ENCODE measurements around the gene CD52. TPM values are rescaled to one million over a fixed set of nuclear protein-coding genes. Genes with fewer than 3 reads are reported as not detected.

CD52 gene
- total and polyA plus RNA-seq, 2 donors (not counting 3 experiments of a cell fraction or from before 2014, with no cell fraction given), result not detected

DNA sequence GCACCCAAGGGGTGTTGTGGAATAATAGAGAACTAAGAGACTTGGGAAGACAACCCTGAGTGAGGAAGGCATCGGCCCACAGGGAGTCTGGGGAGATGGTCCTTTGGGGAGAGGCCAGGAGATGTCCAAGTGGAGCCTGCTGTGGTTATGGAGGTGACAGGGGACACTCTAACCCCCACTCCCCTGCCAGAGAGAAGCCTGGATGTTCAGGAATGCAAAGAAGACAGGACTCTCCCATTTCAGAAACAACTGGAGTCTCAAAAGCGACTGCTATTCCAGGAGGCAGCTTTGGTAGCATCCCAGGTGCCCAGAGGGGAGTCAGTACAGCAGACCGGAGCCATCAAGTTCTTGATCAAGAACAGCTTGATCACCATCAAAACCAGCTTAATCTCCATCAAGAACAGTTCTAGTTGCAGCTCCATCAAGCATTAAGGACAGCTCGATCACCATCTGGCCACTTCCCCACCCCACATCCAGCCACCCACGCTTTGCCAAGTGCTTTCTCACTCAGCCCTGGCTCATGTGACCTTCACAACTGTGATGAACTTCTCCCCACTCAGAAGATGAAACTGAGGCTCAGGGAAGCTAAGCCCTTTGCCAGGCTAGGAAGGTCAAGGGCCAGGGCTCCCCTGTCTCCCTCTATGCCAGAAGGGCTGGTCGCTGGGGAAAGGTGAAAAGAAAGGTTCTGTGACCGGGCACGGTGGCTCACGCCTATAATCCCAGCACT, 743 bp downstream of the CD52 start:
- no peak overlapping the region for H3K9ac ChIP-seq (replicated peaks; ENCODE audit: extremely low read depth, insufficient read depth, low read length)
- H2AFZ ChIP-seq (ENCODE audit: low read depth, low read length), result no peak overlapping the region
- no TSS peak for BruUV-seq (replicated peaks)
- H3K36me3 ChIP-seq (ENCODE audit: control insufficient read depth in 2 of 2, extremely low read depth in 1 of 2, insufficient read depth in 2 of 2, low read length in 2 of 2), result no peaks in the 10 kb centered on the region
- H3K9me3 ChIP-seq (replicated peaks; ENCODE audit: control insufficient read depth, insufficient read depth, low read length), result no peaks in the 10 kb centered on the region
- H4K20me1 ChIP-seq (replicated peaks; ENCODE audit: control insufficient read depth, extremely low read depth, insufficient read depth, low read length), result no peaks in the 10 kb centered on the region
- dilution Hi-C loops (cut with MboI; ENCODE audit: extremely low pct_ligation_motif_present, low sequenced_read_pairs) (no loop called here), intact Hi-C loops (cut with micrococcal nuclease) (no loop called here)
- H3K4me1 ChIP-seq (ENCODE audit: control insufficient read depth, extremely low read depth, insufficient read depth, low read length), result no peaks in the 10 kb centered on the region
- no peak overlapping the region for H3K4me3 ChIP-seq (replicated peaks in 1 of 3; ENCODE audit: insufficient read depth in 1 of 3, low read depth in 1 of 3, low read length in 3 of 3)
- FAIRE-seq, result no peak
- TF ChIP-seq, protein P1, sequence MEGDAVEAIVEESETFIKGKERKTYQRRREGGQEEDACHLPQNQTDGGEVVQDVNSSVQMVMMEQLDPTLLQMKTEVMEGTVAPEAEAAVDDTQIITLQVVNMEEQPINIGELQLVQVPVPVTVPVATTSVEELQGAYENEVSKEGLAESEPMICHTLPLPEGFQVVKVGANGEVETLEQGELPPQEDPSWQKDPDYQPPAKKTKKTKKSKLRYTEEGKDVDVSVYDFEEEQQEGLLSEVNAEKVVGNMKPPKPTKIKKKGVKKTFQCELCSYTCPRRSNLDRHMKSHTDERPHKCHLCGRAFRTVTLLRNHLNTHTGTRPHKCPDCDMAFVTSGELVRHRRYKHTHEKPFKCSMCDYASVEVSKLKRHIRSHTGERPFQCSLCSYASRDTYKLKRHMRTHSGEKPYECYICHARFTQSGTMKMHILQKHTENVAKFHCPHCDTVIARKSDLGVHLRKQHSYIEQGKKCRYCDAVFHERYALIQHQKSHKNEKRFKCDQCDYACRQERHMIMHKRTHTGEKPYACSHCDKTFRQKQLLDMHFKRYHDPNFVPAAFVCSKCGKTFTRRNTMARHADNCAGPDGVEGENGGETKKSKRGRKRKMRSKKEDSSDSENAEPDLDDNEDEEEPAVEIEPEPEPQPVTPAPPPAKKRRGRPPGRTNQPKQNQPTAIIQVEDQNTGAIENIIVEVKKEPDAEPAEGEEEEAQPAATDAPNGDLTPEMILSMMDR (IDR thresholded peaks at IDR 0.05; ENCODE audit: extremely low read depth in 1 of 2, insufficient read depth in 1 of 2, low read depth in 1 of 2, low read length in 2 of 2), result no peak
- TF ChIP-seq MYC (IDR thresholded peaks at IDR 0.05; ENCODE audit: low read depth, low read length) (no peak), POLR2A (IDR thresholded peaks at IDR 0.05; ENCODE audit: low read depth, low read length) (no peak), FOS (IDR thresholded peaks at IDR 0.05; ENCODE audit: borderline replicate concordance, insufficient read depth, low read length) (no peak)
- TF ChIP-seq, protein P2, sequence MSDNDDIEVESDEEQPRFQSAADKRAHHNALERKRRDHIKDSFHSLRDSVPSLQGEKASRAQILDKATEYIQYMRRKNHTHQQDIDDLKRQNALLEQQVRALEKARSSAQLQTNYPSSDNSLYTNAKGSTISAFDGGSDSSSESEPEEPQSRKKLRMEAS (IDR thresholded peaks at IDR 0.05; ENCODE audit: insufficient read depth, insufficient read length), result no peak
- H3K27me3 ChIP-seq (ENCODE audit: control insufficient read depth in 2 of 2, insufficient read depth in 2 of 2, low read length in 2 of 2), result peaks cover 2 to 7% of the 10 kb centered on the region in 2 experiments
- ChIA-PET CTCF (interaction anchor here (0.8 to 7.4 kb wide), 7 partner anchors 11 to 214 kb away, joined by 3 to 132 read pairs (median 7); partner anchors contain the start of genes C1orf232, SH3BGRL3, ZNF593 and ZNF593OS), POLR2A (no interaction called here)
- no peaks in the 10 kb centered on the region for H3K9me1 ChIP-seq (replicated peaks; ENCODE audit: control insufficient read depth, extremely low read depth, insufficient read depth, low read length)
- no peak for DNase-seq (ENCODE audit: low read depth, low spot score)
- H3K4me2 ChIP-seq (ENCODE audit: insufficient read depth, low read length), result no peak overlapping the region
- H3K27ac ChIP-seq (ENCODE audit: insufficient read depth, low read depth, low read length), result no peak overlapping the region
- H3K79me2 ChIP-seq (ENCODE audit: control insufficient read depth, insufficient read depth, low read length), result no peaks in the 10 kb centered on the region
